ENCODE results near the gene PHACTR2.
"Not testable (repeated sequence)": the region's sequence is repeated elsewhere in the genome, so short reads cannot be mapped to it uniquely, and the experiment has no call there.

PHACTR2 gene

DNA sequence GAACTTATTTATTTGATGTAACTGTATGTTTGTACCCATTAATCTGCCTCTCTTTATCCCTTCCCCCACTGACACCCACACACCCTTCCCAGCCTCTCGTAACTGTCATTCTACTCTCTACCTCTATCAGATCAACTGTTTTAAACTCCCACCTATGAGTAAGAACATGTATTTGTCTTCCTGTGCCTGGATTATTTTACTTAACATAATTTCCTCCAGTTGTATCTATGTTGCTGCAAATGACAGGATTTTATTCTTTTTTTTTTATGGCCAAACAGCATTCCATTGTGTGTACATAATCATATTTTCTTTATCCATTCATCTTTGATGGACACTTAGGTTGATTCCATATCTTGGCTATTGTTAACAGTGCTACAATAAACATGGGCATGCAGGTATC is 49.3 kb downstream of the PHACTR2 start:
- DNase-seq, result no peak
- Histone ChIP-seq H3K4me1 (ENCODE audit: control insufficient read depth, low read depth, low read length) (no peaks in the 10 kb centered on the region), H3K18ac (ENCODE audit: low read length) (no peak overlapping the region), H2BK15ac (replicated peaks; ENCODE audit: low read depth) (no peak overlapping the region), H3K9ac (ENCODE audit: low read length) (no peak overlapping the region), H3K36me3 (ENCODE audit: control insufficient read depth, insufficient read depth, low read length) (peaks cover 5% of the 10 kb centered on the region), H3K4me2 (ENCODE audit: low read length) (no peak overlapping the region), H3K23ac (ENCODE audit: low read length) (no peak overlapping the region), H3K27me3 (ENCODE audit: insufficient read depth, low read length, poor library complexity) (no peaks in the 10 kb centered on the region), H3K79me1 (ENCODE audit: low read length) (peaks cover 6% of the 10 kb centered on the region), H3K79me2 (ENCODE audit: control insufficient read depth, insufficient read depth, low read length) (no peaks in the 10 kb centered on the region), H3K4ac (ENCODE audit: low read depth, low read length) (no peak overlapping the region), H4K5ac (ENCODE audit: low read length) (no peak overlapping the region), H3K4me3 (ENCODE audit: low read length) (no peak overlapping the region), H4K8ac (ENCODE audit: low read depth, low read length) (no peak overlapping the region), H3K56ac (ENCODE audit: low read length) (no peak overlapping the region), H2BK5ac (ENCODE audit: low read length) (no peak overlapping the region), H2AK5ac (ENCODE audit: low read length) (no peak overlapping the region), H3K27ac (ENCODE audit: low read depth, low read length) (no peak overlapping the region), H2BK120ac (ENCODE audit: low read depth, low read length) (no peak overlapping the region)
- no CpG with 5 or more reads among the region's 1 CpG for WGBS (ENCODE audit: extremely low coverage, insufficient coverage, low lambda C conversion rate)

DNA sequence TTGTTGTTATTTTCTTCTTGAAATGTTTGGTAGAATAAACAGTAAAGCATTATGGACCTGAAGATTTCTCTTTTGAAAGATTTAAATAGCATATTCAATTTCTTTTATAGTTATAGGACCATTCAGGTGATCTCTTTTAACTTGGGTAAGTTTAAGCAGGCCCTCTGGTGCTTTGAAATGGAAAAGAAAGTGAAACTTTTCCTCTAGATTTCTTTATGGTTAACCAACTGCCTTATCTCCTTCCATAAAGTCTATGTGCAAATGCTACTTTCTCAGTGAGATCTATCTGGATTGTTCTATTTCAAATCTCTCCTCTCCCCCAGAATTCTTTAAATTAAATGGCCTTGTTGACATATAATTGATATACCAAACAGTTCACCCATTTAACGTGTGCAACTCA is 54.0 kb downstream of the PHACTR2 start:
- Histone ChIP-seq H3K79me1 (ENCODE audit: low read length) (no peaks in the 10 kb centered on the region), H3K4me1 (ENCODE audit: control insufficient read depth, low read depth, low read length) (no peaks in the 10 kb centered on the region), H3K56ac (ENCODE audit: low read length) (no peak overlapping the region), H2AK5ac (ENCODE audit: low read length) (no peak overlapping the region), H2BK120ac (ENCODE audit: low read depth, low read length) (no peak overlapping the region), H3K9ac (ENCODE audit: low read length) (no peak overlapping the region), H3K4me2 (ENCODE audit: low read length) (no peak overlapping the region), H3K27me3 (ENCODE audit: insufficient read depth, low read length, poor library complexity) (no peaks in the 10 kb centered on the region), H4K8ac (ENCODE audit: low read depth, low read length) (no peak overlapping the region), H2BK5ac (ENCODE audit: low read length) (no peak overlapping the region), H4K5ac (ENCODE audit: low read length) (no peak overlapping the region), H3K79me2 (ENCODE audit: control insufficient read depth, insufficient read depth, low read length) (no peaks in the 10 kb centered on the region), H2BK15ac (replicated peaks; ENCODE audit: low read depth) (no peak overlapping the region), H3K18ac (ENCODE audit: low read length) (no peak overlapping the region), H3K4me3 (ENCODE audit: low read length) (no peak overlapping the region), H3K27ac (ENCODE audit: low read depth, low read length) (no peak overlapping the region), H3K4ac (ENCODE audit: low read depth, low read length) (no peak overlapping the region), H3K36me3 (ENCODE audit: control insufficient read depth, insufficient read depth, low read length) (no peaks in the 10 kb centered on the region), H3K23ac (ENCODE audit: low read length) (no peak overlapping the region)
- whole genome bisulfite sequencing (ENCODE audit: extremely low coverage, insufficient coverage, low lambda C conversion rate), result no CpG with 5 or more reads among the region's 1 CpG
- no peak for DNase-seq

DNA sequence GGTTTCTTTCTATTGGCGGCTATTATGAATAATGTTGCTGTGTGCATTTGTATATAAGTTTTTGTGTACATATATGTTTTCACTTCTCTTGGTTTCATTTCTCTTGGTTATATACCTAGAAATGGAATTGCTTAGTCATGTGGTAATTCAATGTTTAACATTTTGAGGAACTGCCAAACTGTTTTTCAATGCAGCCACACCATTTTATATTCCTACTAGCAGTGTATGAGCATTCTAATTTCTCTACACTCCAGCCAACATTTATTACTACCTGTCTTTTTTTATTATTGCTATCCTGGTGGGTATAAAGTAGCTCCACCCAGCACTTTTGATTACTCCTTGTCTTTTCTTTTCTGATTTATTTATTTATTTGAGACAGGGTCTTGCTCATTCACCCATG is 54.8 kb downstream of the PHACTR2 start:
- no CpG with 5 or more reads among the region's 1 CpG for WGBS (ENCODE audit: extremely low coverage, insufficient coverage, low lambda C conversion rate)

DNA sequence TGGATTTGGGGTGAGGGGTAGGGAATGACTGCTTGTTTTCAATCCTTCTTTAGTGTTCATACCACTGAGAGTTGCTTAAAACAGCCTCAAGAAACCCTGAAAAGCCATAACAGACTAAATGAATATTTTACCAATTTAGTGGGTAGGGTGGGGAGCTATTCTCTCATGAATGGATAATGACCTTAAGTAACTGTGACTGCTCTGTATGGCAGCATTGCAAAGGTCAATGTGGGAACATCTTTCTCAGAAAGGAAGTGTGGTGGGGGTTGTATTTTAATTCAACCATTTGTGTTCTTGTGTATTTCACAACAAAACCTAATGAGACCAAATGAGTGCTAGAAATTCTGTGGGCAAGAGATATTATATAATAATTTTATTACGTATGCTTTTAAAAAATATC is 55.7 kb downstream of the PHACTR2 start:
- Histone ChIP-seq H3K27ac (ENCODE audit: low read depth, low read length) (no peak overlapping the region), H3K56ac (ENCODE audit: low read length) (no peak overlapping the region), H3K36me3 (ENCODE audit: control insufficient read depth, insufficient read depth, low read length) (no peaks in the 10 kb centered on the region), H3K79me1 (ENCODE audit: low read length) (no peaks in the 10 kb centered on the region), H3K4me3 (ENCODE audit: low read length) (no peak overlapping the region), H3K79me2 (ENCODE audit: control insufficient read depth, insufficient read depth, low read length) (no peaks in the 10 kb centered on the region), H4K8ac (ENCODE audit: low read depth, low read length) (peak overlapping the region; percentile 39), H2BK5ac (ENCODE audit: low read length) (no peak overlapping the region), H2BK15ac (replicated peaks; ENCODE audit: low read depth) (no peak overlapping the region), H3K18ac (ENCODE audit: low read length) (no peak overlapping the region), H2AK5ac (ENCODE audit: low read length) (no peak overlapping the region), H3K9ac (ENCODE audit: low read length) (no peak overlapping the region), H3K27me3 (ENCODE audit: insufficient read depth, low read length, poor library complexity) (no peaks in the 10 kb centered on the region), H3K4me2 (ENCODE audit: low read length) (no peak overlapping the region), H3K4ac (ENCODE audit: low read depth, low read length) (no peak overlapping the region), H2BK120ac (ENCODE audit: low read depth, low read length) (no peak overlapping the region), H3K23ac (ENCODE audit: low read length) (no peak overlapping the region), H3K4me1 (ENCODE audit: control insufficient read depth, low read depth, low read length) (no peaks in the 10 kb centered on the region), H4K5ac (ENCODE audit: low read length) (no peak overlapping the region)
- DNase-seq, result no peak
- WGBS (ENCODE audit: extremely low coverage, insufficient coverage, low lambda C conversion rate), result no CpG with 5 or more reads among the region's 1 CpG

More for the DNA sequence above, 54.8 kb downstream of the PHACTR2 start:
- no peak overlapping the region for H3K4me2 ChIP-seq (ENCODE audit: low read length)
- H4K5ac ChIP-seq (ENCODE audit: low read length), result no peak overlapping the region
- no peak overlapping the region for H3K23ac ChIP-seq (ENCODE audit: low read length)
- H3K56ac ChIP-seq (ENCODE audit: low read length), result no peak overlapping the region
- H3K79me1 ChIP-seq (ENCODE audit: low read length), result no peaks in the 10 kb centered on the region
- H2AK5ac ChIP-seq (ENCODE audit: low read length), result no peak overlapping the region
- no peak overlapping the region for H4K8ac ChIP-seq (ENCODE audit: low read depth, low read length)
- no peak overlapping the region for H2BK15ac ChIP-seq (replicated peaks; ENCODE audit: low read depth)
- H3K79me2 ChIP-seq (ENCODE audit: control insufficient read depth, insufficient read depth, low read length), result no peaks in the 10 kb centered on the region
- no peak overlapping the region for H3K4ac ChIP-seq (ENCODE audit: low read depth, low read length)
- no peak for DNase-seq
- H3K36me3 ChIP-seq (ENCODE audit: control insufficient read depth, insufficient read depth, low read length), result no peaks in the 10 kb centered on the region
- H3K9ac ChIP-seq (ENCODE audit: low read length), result no peak overlapping the region
- H2BK120ac ChIP-seq (ENCODE audit: low read depth, low read length), result no peak overlapping the region
- H3K18ac ChIP-seq (ENCODE audit: low read length), result no peak overlapping the region
- H2BK5ac ChIP-seq (ENCODE audit: low read length), result no peak overlapping the region
- no peak overlapping the region for H3K27ac ChIP-seq (ENCODE audit: low read depth, low read length)
- H3K4me1 ChIP-seq (ENCODE audit: control insufficient read depth, low read depth, low read length), result no peaks in the 10 kb centered on the region
- H3K27me3 ChIP-seq (ENCODE audit: insufficient read depth, low read length, poor library complexity), result no peaks in the 10 kb centered on the region
- no peak overlapping the region for H3K4me3 ChIP-seq (ENCODE audit: low read length)

DNA sequence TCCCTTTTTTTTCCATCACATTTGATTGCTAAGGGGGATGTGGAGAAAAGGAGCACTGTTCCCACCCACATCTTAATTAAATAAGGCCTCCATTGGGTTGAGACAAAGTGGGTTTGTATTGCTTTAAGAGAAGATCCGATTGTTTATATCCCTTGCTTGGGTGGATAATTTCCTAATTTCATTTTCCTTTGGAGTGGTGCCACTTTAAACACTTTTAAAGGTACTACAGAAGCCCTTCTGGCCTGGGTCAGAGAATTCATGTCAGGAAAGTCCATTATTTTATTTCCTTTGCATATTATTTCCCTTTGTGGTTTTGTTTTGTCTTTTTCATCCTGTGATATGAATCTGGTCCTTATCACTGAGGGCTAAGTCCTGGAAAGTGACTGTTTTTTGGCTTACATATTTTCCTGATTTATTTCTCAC is 56.9 kb downstream of the PHACTR2 start:
- H4K5ac ChIP-seq (ENCODE audit: low read length), result no peak overlapping the region
- no peak for DNase-seq
- no peak overlapping the region for H3K56ac ChIP-seq (ENCODE audit: low read length)
- H3K4me3 ChIP-seq (ENCODE audit: low read length), result no peak overlapping the region
- H2BK120ac ChIP-seq (ENCODE audit: low read depth, low read length), result no peak overlapping the region
- H3K36me3 ChIP-seq (ENCODE audit: control insufficient read depth, insufficient read depth, low read length), result no peaks in the 10 kb centered on the region
- no peak overlapping the region for H2BK15ac ChIP-seq (replicated peaks; ENCODE audit: low read depth)
- H3K4me1 ChIP-seq (ENCODE audit: control insufficient read depth, low read depth, low read length), result no peaks in the 10 kb centered on the region
- H3K79me1 ChIP-seq (ENCODE audit: low read length), result no peaks in the 10 kb centered on the region
- no peak overlapping the region for H4K8ac ChIP-seq (ENCODE audit: low read depth, low read length)
- H3K79me2 ChIP-seq (ENCODE audit: control insufficient read depth, insufficient read depth, low read length), result no peaks in the 10 kb centered on the region
- H3K4me2 ChIP-seq (ENCODE audit: low read length), result no peak overlapping the region
- no peaks in the 10 kb centered on the region for H3K27me3 ChIP-seq (ENCODE audit: insufficient read depth, low read length, poor library complexity)
- no CpG with 5 or more reads among the region's 1 CpG for WGBS (ENCODE audit: extremely low coverage, insufficient coverage, low lambda C conversion rate)
- no peak overlapping the region for H3K23ac ChIP-seq (ENCODE audit: low read length)
- H2AK5ac ChIP-seq (ENCODE audit: low read length), result no peak overlapping the region
- no peak overlapping the region for H3K18ac ChIP-seq (ENCODE audit: low read length)
- no peak overlapping the region for H3K9ac ChIP-seq (ENCODE audit: low read length)
- no peak overlapping the region for H3K27ac ChIP-seq (ENCODE audit: low read depth, low read length)
- no peak overlapping the region for H2BK5ac ChIP-seq (ENCODE audit: low read length)
- no peak overlapping the region for H3K4ac ChIP-seq (ENCODE audit: low read depth, low read length)

DNA sequence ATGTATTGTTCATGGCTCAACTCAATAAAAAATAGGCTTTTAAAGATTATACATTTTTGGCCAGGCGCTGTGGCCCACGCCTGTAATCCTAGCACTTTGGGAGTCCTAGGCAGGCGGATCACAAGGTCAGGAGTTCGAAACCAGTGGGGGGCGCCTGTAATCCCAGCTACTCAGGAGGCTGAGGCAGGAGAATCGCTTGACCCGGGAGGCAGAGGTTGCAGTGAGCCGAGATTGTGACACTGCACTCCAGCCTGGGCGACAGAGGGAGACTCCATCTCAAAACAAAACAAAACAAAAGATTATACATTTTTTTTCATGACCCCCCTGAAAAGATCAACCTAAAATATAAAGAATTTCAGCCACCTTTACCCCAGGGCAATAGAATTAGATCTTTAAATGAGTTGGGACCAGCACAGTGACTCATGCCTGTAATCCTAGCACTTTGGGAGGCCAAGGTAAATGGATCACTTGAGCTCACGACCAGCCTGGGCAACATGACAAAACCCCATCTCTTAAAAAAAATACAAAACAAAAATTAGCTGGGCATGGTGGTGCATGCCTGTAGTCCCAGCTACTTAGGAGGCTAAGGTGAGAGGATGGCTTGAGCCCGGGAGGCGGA is 60.4 kb downstream of the PHACTR2 start:
- not testable (repeated sequence) for H3K27me3 ChIP-seq (ENCODE audit: insufficient read depth, low read length, poor library complexity); H3K27ac ChIP-seq (ENCODE audit: low read depth, low read length); H3K4me2 ChIP-seq (ENCODE audit: low read length); H3K79me1 ChIP-seq (ENCODE audit: low read length); H2AK5ac ChIP-seq (ENCODE audit: low read length); H3K4ac ChIP-seq (ENCODE audit: low read depth, low read length); H2BK5ac ChIP-seq (ENCODE audit: low read length); H3K36me3 ChIP-seq (ENCODE audit: control insufficient read depth, insufficient read depth, low read length); H3K18ac ChIP-seq (ENCODE audit: low read length); H3K79me2 ChIP-seq (ENCODE audit: control insufficient read depth, insufficient read depth, low read length); H4K5ac ChIP-seq (ENCODE audit: low read length); H3K56ac ChIP-seq (ENCODE audit: low read length); H2BK120ac ChIP-seq (ENCODE audit: low read depth, low read length); H2BK15ac ChIP-seq (replicated peaks; ENCODE audit: low read depth); H3K23ac ChIP-seq (ENCODE audit: low read length); H3K9ac ChIP-seq (ENCODE audit: low read length); DNase-seq; H4K8ac ChIP-seq (ENCODE audit: low read depth, low read length); H3K4me3 ChIP-seq (ENCODE audit: low read length); H3K4me1 ChIP-seq (ENCODE audit: control insufficient read depth, low read depth, low read length)
- WGBS (ENCODE audit: extremely low coverage, insufficient coverage, low lambda C conversion rate), result no CpG with 5 or more reads among the region's 12 CpGs

Data from mesendoderm (in vitro differentiated cells).